MM.1S (cell line): Measurements from ENCODE around the gene ZBTB43.

Source experiments
- DNase-seq: peaks from one replicate; pipeline ENCODE4 v3.0.0-alpha.2; 2015
- H2AFZ ChIP-seq: fragments of 300-600 bp; sonication (generic); 2 replicates; pipeline ENCODE4 v1.6.0; 2016; ENCODE audit warnings: antibody characterized with exemption, low read length
- H3F3A ChIP-seq: fragments of 300-600 bp; sonication (generic); 2 replicates; pipeline ENCODE4 v1.6.1; 2016; ENCODE audit warnings: mild to moderate bottlenecking, antibody characterized with exemption, low read length, moderate library complexity, mixed read lengths; ENCODE audit not compliant: insufficient read depth
- H3K27ac ChIP-seq: fragments of 300-600 bp; sonication (generic); 2 replicates; pipeline ENCODE4 v1.5.1; 2016; ENCODE audit warnings: mild to moderate bottlenecking, low read length
- H3K27me3 ChIP-seq: fragments of 300-600 bp; sonication (generic); replicated peaks from 2 replicates; pipeline ENCODE4 v1.6.0; 2016; ENCODE audit warnings: low read length; ENCODE audit not compliant: insufficient read depth
- H3K36me3 ChIP-seq: fragments of 300-600 bp; sonication (generic); replicated peaks from 2 replicates; pipeline ENCODE4 v1.6.1; 2016; ENCODE audit warnings: mild to moderate bottlenecking, low read length, mixed read lengths; ENCODE audit not compliant: insufficient read depth
- H3K4me1 ChIP-seq: fragments of 300-600 bp; sonication (generic); 2 replicates; pipeline ENCODE4 v1.6.1; 2016; ENCODE audit warnings: low read length, mixed read lengths
- H3K4me2 ChIP-seq: fragments of 300-600 bp; sonication (generic); 2 replicates; pipeline ENCODE4 v1.6.0; 2016; ENCODE audit warnings: low read depth, low read length
- H3K4me3 ChIP-seq: fragments of 300-600 bp; sonication (generic); 2 replicates; pipeline ENCODE4 v1.5.1; 2016; ENCODE audit warnings: low read length, mixed read lengths
- H3K79me2 ChIP-seq: fragments of 300-600 bp; sonication (generic); 2 replicates; pipeline ENCODE4 v1.6.1; 2016; ENCODE audit warnings: mixed run types, low read length, mixed read lengths
- H3K9ac ChIP-seq: fragments of 300-600 bp; sonication (generic); 2 replicates; pipeline ENCODE4 v1.6.1; 2016; ENCODE audit warnings: low read length, mixed read lengths
- H3K9me2 ChIP-seq: fragments of 300-600 bp; sonication (generic); replicated peaks from 2 replicates; pipeline ENCODE4 v1.6.1; 2016; ENCODE audit warnings: mild to moderate bottlenecking, low read length, mixed read lengths; ENCODE audit not compliant: insufficient read depth
- H3K9me3 ChIP-seq: fragments of 300-600 bp; sonication (generic); replicated peaks from 2 replicates; pipeline ENCODE4 v1.6.1; 2016; ENCODE audit warnings: mild to moderate bottlenecking, low read length, mixed read lengths; ENCODE audit not compliant: insufficient read depth
- H4K20me1 ChIP-seq: fragments of 300-600 bp; sonication (generic); 2 replicates; pipeline ENCODE4 v1.6.1; 2016; ENCODE audit warnings: mild to moderate bottlenecking, low read length, moderate library complexity, mixed read lengths; ENCODE audit not compliant: insufficient read depth
- EZH2 ChIP-seq: fragments of 300-600 bp; sonication (generic); optimal IDR thresholded peaks from 2 replicates; pipeline ENCODE3; 2017; ENCODE audit warnings: low read depth, mild to moderate bottlenecking, antibody characterized with exemption, low read length, mixed read lengths
- EZH2phosphoT487 ChIP-seq: fragments of 300-600 bp; sonication (generic); IDR thresholded peaks from 2 replicates; pipeline ENCODE4 v1.6.1; 2018; ENCODE audit warnings: antibody characterized with exemption, low read length
- TF ChIP-seq, protein P1 (sequence below): fragments of 300-600 bp; sonication (generic); IDR thresholded peaks from 2 replicates; pipeline ENCODE4 v1.5.1; 2016; ENCODE audit warnings: antibody characterized with exemption, low read length, mixed read lengths

The ZBTB43 gene

DNA sequence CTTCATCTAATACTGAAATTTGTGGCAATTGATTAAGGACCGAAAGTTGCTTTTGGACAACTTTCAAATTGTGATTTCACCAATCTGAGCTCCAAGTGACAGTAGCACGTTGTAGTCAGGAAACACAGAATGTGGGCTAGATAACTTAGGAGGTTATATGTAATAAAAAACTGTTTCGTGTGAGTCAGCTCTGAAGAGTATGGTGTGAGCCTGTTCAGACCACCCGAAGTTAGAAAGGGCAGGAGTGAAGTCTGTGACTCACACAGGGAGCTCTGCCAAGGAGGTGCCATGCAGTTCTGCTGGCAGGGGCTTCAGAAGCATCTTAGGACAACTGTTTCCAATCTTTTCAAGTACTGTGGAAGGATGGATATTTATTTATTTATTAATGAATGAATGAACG lies 39.2 kb downstream of the ZBTB43 start:
- no peaks in the 10 kb centered on the region for H3K9me3 ChIP-seq
- no peak for DNase-seq
- no peaks in the 10 kb centered on the region for H4K20me1 ChIP-seq
- H3K4me1 ChIP-seq: no peaks in the 10 kb centered on the region
- H3K27me3 ChIP-seq: no peaks in the 10 kb centered on the region
- no peak overlapping the region for H2AFZ ChIP-seq
- no peak overlapping the region for H3K9ac ChIP-seq
- no peaks in the 10 kb centered on the region for H3F3A ChIP-seq
- no peaks in the 10 kb centered on the region for H3K79me2 ChIP-seq
- no peak overlapping the region for H3K4me2 ChIP-seq
- H3K36me3 ChIP-seq: no peaks in the 10 kb centered on the region
- no peak overlapping the region for H3K27ac ChIP-seq
- no peaks in the 10 kb centered on the region for H3K9me2 ChIP-seq
- H3K4me3 ChIP-seq: no peak overlapping the region
- TF ChIP-seq EZH2phosphoT487 (no peak), EZH2 (no peak)
- TF ChIP-seq, protein P1, sequence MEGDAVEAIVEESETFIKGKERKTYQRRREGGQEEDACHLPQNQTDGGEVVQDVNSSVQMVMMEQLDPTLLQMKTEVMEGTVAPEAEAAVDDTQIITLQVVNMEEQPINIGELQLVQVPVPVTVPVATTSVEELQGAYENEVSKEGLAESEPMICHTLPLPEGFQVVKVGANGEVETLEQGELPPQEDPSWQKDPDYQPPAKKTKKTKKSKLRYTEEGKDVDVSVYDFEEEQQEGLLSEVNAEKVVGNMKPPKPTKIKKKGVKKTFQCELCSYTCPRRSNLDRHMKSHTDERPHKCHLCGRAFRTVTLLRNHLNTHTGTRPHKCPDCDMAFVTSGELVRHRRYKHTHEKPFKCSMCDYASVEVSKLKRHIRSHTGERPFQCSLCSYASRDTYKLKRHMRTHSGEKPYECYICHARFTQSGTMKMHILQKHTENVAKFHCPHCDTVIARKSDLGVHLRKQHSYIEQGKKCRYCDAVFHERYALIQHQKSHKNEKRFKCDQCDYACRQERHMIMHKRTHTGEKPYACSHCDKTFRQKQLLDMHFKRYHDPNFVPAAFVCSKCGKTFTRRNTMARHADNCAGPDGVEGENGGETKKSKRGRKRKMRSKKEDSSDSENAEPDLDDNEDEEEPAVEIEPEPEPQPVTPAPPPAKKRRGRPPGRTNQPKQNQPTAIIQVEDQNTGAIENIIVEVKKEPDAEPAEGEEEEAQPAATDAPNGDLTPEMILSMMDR: no peak

DNA sequence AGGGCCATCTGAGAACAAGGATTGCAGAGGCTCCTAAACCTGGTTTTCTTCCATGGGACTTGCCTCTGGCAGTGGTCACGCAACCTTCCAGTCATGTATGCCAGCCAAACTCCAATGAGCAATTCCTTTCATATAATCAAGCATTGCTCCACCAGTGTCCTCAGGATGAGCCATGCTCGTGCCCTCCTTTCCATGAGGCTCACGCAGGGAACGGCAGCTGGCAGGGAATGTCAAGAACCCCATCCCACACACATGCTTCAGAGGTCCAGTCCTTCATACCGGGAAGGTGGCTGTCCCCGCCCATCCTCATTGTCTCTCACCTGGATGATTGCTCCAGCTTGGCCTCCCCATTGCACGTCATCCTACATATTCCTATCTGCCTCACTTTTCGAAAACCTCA lies 42.2 kb downstream of the ZBTB43 start:
- Histone ChIP-seq H3K9me3 (no peaks in the 10 kb centered on the region), H3K9me2 (no peaks in the 10 kb centered on the region), H3K4me1 (no peaks in the 10 kb centered on the region), H3K27ac (no peak overlapping the region), H3K79me2 (no peaks in the 10 kb centered on the region), H3K4me2 (no peak overlapping the region), H3K36me3 (no peaks in the 10 kb centered on the region), H3K9ac (no peak overlapping the region), H3K27me3 (0 out of 2 replicates have a peak, but pooled peaks cover 3% of the 10 kb centered on the region), H4K20me1 (no peaks in the 10 kb centered on the region), H2AFZ (no peak overlapping the region), H3K4me3 (no peak overlapping the region), H3F3A (no peaks in the 10 kb centered on the region)
- no peak for DNase-seq
- TF ChIP-seq, protein P1: no peak
- TF ChIP-seq EZH2phosphoT487 (no peak), EZH2 (no peak)

DNA sequence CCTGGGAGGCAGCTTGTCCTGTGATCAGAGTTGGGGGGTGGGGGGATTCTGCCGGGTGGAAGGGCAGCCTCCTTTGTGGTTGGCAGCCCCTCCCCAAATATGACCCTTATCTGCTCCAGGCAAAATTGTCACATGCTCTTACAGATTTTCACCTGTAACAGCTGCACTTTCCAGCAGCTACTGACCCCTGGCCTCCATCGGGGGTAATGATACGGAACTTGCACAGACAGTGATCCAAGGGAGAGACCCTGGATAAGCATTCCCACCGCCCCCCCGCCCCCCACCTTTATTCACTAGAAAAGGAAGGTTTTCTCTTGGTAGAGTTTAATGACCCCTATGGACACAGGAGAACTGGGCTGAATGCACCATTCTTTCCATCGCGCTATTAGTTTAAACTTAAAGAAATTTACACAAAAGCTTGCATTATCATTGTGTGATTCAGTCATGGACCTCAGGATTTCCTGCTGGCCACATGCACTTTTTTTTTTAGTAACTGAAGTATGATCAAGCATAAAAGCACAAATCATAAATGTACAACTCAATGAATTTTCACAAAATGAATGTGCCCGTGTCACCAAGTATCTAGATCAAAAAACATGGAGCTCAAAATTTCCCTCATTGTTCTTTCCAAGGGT lies 44.9 kb downstream of the ZBTB43 start:
- no peaks in the 10 kb centered on the region for H3K79me2 ChIP-seq
- no peaks in the 10 kb centered on the region for H3K4me1 ChIP-seq
- H3K4me3 ChIP-seq: no peak overlapping the region
- H3K9me3 ChIP-seq: no peaks in the 10 kb centered on the region
- no peak overlapping the region for H2AFZ ChIP-seq
- H3K27me3 ChIP-seq: 0 out of 2 replicates have a peak, but pooled peaks cover 4% of the 10 kb centered on the region
- no peak for DNase-seq
- no peaks in the 10 kb centered on the region for H3F3A ChIP-seq
- no peaks in the 10 kb centered on the region for H3K36me3 ChIP-seq
- H4K20me1 ChIP-seq: no peaks in the 10 kb centered on the region
- H3K4me2 ChIP-seq: no peak overlapping the region
- TF ChIP-seq, protein P1: no peak
- TF ChIP-seq EZH2phosphoT487 (no peak), EZH2 (no peak)
- H3K9ac ChIP-seq: no peak overlapping the region
- no peak overlapping the region for H3K27ac ChIP-seq
- no peaks in the 10 kb centered on the region for H3K9me2 ChIP-seq
